Tongue (tissue), 2 donors: Measurements from ENCODE around the gene RABAC1. TPM values are rescaled to one million over a fixed set of nuclear protein-coding genes. Genes with fewer than 3 reads are reported as not detected.
"Not testable (repeated sequence)": the region's sequence is repeated elsewhere in the genome, so short reads cannot be mapped to it uniquely, and the experiment has no call there.

ENCODE experiments used
- DNase-seq: peaks from one replicate; pipeline ENCODE4 v3.0.0-alpha.2; 2015
- total RNA-seq: library from RNA; depleted of rRNA; stranded (reverse); fragments of >200 nt; gene quantifications from one replicate; pipeline ENCODE4 v1.2.3, GENCODE V29; 2014

Gene RABAC1
- total RNA-seq = 74.6 TPM

- peak; percentile 97 for DNase-seq
Observed at GRCh38 chr19:41959056-41960053, at the start of gene RABAC1. Gene RABAC1, minus strand, starts transcription at chr19:41959321. Its CDS starts 29 bp downstream, at chr19:41959292.

GRCh38 chr19:42006569-42006968 is 47.4 kb upstream of the RABAC1 start:
- DNase-seq = no peak

GRCh38 chr19:42005504-42005903 is 46.4 kb upstream of the RABAC1 start:
- DNase-seq = no peak

GRCh38 chr19:42003506-42004294 is 44.6 kb upstream of the RABAC1 start:
- DNase-seq = no peak

GRCh38 chr19:41999878-42000208 is 40.7 kb upstream of the RABAC1 start:
- DNase-seq = no peak

GRCh38 chr19:41999071-41999877 is 40.2 kb upstream of the RABAC1 start:
- DNase-seq = no peak

GRCh38 chr19:41998246-41999020 is 39.3 kb upstream of the RABAC1 start:
- peak; percentile 59 for DNase-seq

- no peak for DNase-seq
Observed at GRCh38 chr19:41997851-41998229, 38.7 kb upstream of the RABAC1 start.

- peak; percentile 67 for DNase-seq
Observed at GRCh38 chr19:41997121-41997850, 38.2 kb upstream of the RABAC1 start.

- no peak for DNase-seq
Observed at GRCh38 chr19:41995959-41996797, 37.1 kb upstream of the RABAC1 start.

GRCh38 chr19:41994994-41995958 is 36.2 kb upstream of the RABAC1 start:
- DNase-seq = no peak

- no peak for DNase-seq
Observed at GRCh38 chr19:41994521-41994971, 35.4 kb upstream of the RABAC1 start.

GRCh38 chr19:41993612-41994483 is 34.7 kb upstream of the RABAC1 start, which contains the start of gene ATP1A3:
Gene ATP1A3, minus strand, starts transcription at chr19:41994230. Its CDS starts 154 bp downstream, at chr19:41994076.
- DNase-seq = peak; percentile 69

GRCh38 chr19:41991925-41992569 is 32.9 kb upstream of the RABAC1 start:
- not testable (repeated sequence) for DNase-seq

GRCh38 chr19:41991025-41991424 is 31.9 kb upstream of the RABAC1 start:
- DNase-seq = no peak

- DNase-seq = no peak
Observed at GRCh38 chr19:41990615-41991014, 31.5 kb upstream of the RABAC1 start.

GRCh38 chr19:41990028-41990427 is 30.9 kb upstream of the RABAC1 start:
- DNase-seq = no peak
